Measurements from ENCODE around the gene SFTPA1.
"Not testable (repeated sequence)": the region's sequence is repeated elsewhere in the genome, so short reads cannot be mapped to it uniquely, and the experiment has no call there.

SFTPA1 gene

GRCh38 chr10:79610601-79611191, at the start of gene SFTPA1:
Gene SFTPA1 (plus strand): TSS chr10:79610939. CDS start chr10:79611826, 887 bp downstream.
- no peak for DNase-seq

DNA sequence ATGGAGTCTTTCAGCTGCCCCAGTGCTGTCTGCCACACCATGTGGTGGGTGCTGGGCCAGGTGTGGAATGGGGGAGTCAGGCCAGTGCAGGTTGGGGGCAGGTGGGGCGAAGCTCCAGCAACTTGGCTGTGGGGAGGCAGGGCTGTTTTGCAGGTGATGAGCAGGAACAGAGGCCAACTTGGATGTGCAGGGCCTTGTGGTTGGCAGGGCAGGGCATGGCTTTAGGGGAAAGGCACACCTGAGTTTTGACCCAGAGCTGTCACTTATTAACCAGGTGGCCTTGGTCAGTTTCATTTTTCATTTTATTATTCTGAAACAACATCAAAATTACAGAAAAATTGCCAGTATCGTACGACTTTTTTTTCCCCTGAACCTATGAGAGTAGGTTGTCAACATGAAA, 49.5 kb upstream of the SFTPA1 start:
- DNase-seq, result no peak

GRCh38 chr10:79562135-79562756, 48.5 kb upstream of the SFTPA1 start:
- DNase-seq, result peak; percentile 19

DNA sequence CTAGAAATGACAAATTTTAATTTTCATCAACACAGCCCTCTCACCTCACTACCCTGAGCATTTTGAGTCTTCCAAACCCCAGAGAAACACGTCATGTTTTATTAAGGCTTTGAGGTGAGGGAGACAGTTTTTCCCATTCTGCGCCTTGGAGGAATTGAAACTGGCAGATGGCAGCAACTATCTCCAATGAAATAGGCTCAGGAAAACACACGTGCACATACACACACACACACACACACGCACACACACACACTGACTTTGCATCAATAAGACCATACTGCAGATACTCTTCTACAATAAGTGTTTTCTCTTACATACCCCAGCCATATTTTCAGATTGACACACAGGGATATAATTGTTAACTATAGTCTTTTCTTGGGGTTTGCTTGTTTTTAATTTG, 47.3 kb upstream of the SFTPA1 start:
- no peak for DNase-seq

- not testable (repeated sequence) for DNase-seq
Measured at GRCh38 chr10:79570624-79571023, 40.1 kb upstream of the SFTPA1 start.

DNA sequence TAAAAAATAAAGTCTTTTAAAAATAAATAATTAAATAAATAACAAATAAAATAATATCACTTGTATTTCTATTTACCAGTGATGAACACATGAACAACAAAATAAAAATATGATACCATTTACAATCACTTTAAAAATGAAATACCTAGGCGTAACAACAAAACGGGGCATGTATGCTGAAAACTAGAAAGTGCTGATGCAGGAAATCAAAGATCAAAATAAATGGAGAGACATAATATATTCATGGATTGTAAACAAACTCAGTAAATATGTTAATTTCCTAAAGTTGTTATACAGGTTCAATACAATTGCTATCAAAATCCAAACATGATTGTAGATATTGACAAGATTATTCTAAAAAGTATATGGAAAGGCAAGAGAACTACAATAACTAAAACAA, 31.4 kb upstream of the SFTPA1 start:
- no peak for DNase-seq

DNA sequence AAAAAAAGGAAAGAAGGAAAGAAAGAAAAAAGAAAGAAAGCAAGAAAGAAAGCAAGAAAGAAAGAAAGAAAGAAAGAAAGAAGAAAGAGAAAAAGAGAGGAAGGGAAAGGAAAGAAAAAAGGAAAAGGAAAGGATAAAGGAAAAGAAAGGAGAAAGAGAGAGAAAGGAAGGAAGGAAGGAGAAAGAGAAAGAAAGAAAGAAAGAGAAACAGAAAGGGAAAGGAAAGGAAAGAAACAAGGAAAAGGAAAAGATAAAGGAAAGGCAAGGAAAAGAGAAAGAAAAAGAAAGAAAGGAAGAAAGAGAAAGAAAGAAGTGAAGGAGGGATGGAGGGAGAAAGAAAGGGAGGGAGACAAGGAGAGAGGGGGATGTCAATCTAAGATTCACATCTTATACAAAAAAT, 29.7 kb upstream of the SFTPA1 start:
- no peak for DNase-seq

DNA sequence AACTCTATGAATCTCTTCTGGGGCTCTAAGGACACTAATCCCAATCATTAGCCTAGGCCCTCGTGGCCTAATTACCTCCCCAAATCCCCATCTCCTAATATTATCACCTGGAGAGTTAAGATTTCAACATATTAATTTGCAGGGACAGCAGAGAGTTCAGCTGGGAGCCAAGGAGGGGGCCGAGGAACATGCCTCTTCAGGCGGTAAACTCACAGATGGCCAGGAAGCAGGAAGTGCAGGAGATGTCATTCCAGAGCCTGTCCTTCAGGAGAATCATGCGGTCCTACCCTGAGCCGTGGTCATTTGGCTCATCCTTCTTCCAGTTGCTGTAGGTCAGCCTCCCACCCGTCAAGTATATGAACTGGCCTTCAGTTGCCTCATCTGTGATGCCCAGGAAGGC, 28.6 kb upstream of the SFTPA1 start:
- no peak for DNase-seq

DNA sequence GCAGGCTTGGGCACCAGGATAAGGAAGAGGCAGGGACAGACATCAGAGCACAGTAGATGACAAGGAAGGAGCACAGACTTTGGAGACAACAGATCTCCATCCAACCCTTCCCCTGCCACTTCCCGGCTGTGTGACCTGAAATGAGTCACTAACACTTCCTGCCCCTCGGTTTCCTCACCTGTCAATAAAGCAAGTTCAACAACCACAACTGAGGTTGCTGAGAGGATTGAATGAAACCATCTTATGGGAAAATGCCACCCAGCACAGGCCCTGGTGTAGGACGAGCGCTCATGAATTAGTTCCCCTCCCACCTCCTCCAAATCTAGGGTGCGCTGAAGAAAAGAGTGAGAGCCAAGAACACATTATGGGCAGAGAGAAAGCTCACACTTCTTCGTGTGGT, 27.8 kb upstream of the SFTPA1 start:
- not testable (repeated sequence) for DNase-seq

GRCh38 chr10:79583488-79584024, 27.2 kb upstream of the SFTPA1 start:
- no peak for DNase-seq

DNA sequence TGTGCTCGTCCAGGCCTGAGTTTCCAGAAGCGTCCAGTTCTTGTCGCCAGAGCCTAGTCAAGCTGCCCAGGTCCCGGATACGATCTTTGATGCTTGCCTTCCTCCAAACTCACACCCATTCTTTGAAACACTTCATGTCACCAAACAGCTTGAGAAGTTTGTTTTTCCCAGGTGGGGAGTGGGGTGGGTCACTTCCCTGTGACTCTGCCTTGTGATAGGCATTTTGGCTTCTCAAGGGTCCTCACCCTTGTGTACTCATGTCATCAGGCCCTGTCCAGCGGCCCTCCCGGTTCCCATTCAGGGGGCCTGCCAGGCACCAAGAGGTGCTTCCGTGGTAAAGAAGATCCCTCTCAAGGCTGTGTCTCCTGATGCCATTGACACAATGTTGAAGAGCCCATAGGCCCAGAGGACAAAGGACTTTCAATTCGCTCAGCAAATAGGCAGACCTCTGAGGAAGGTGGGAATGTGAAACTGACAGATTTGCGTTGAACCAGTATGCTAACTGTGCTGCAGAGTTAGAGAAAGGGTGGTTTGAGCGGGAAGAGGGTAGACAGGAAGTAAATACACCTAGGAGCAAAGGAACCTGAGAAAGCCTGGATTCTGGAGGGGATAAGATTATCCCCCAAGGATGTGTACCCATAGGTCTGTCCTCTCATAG, 24.7 kb upstream of the SFTPA1 start:
- DNase-seq, result no peak

DNA sequence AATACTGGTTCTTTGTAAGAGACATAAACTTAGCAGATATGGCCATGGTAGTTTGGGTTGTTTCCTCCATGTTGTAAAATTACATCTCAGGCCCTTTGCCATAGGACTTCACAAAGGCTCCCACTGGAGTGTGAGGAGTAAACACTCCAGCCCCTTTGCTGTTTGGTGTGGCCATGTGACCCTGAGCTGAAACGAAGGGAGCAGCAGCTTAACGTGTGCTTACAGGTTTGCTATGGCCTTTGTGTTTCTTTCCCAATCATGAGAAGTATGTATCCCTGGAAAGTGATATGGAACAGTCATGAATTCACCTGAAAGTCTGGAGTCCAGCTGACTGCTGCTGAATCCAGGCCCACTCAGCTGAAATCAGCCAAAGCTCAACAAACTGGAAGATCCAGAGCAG, 23.8 kb upstream of the SFTPA1 start:
- DNase-seq, result no peak

DNA sequence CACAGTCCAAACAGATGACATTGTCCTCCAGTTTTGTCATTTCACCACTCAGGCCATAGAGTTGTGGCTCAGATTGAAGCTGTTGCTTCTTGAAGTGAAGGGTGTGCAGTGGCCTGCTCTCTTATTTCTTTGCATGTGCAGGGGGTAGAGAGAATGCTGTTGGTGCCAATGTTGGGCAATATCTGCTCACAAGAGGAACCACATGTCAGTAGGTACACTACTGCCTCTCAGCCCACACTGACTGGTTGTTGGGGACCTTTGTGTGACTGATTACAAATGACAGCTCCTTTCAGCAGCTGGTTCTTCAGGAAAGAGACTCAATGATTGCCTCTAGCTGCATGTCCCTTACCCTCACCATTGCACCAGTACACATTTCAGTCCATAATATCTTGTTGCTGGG, 21.9 kb upstream of the SFTPA1 start:
- DNase-seq, result no peak

DNA sequence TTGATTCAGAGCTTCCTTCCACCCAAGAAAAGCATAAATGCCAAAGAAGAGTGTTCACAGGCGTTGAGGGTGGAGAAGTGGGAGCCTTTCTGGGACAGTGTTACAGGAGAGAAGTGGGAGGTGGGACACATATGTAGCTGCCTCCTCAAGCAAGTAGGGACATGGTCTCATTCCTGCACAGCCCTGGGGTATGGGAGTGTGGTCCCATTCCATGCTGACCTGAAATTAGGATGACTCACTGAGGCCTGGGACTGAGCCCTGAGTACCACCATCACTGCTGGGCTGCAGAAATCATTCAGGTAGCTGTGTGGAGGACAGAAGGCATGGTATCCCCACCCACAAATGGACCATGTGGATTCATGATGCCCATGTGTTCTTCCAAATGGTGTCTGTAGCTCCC, 17.4 kb upstream of the SFTPA1 start:
- no peak for DNase-seq

DNA sequence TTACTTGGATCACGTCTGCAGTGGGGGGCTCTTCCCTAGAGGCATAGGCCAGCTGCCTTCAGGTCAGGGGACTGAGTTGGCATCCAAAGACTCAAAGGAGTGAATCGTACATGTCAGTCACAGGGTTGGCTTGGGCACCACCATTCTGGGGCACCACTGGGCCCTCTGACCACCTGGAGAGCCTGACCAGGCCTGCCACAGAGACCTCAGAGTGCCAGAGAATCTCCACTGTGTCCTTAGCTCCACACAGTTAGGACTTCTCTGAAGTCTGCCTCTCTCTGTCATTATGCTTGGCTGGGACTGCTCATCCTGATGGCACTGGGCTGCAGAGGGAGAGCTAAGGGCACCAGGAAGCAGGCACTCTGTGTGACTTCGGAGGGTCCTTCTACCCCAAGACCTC, 16.2 kb upstream of the SFTPA1 start:
- not testable (repeated sequence) for DNase-seq

DNA sequence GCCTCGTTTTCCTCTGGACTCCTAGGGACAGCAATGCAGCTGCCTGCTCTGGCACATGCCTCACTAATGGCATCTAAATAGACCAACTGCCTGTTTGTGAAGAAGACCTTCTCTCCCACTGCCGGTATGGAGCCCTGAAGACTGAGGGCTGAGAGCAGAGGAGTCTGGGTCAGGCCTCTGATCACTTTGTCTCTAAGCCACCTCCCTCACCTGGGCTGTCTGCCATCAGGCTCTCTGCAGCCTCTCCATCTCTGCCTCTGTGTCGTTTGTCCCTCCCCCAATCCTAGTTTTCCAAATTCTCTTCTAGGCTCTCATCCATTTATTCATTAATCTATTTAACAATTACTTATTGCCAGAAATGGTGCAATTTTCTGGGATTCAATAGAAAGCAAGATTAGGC, 15.2 kb upstream of the SFTPA1 start:
- DNase-seq, result no peak

DNA sequence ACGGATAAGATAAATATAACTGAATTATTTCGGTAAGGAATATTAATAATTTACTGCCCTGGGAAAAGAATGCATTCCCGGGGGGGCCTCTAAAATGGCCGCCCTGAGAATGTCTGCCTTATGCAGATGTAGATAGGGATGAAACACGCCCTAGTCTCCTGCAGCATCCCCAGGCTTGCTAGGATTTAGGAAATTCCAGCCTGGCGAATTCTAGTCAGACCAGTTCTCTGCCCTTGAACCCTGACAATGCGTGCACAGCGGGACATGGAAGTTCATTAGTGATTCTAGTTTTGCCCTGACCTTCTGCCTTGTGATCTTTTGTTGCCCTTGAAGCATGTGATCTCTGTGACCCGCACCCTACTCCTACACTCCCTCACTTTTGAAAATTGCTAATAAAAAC, 11.1 kb upstream of the SFTPA1 start:
- not testable (repeated sequence) for DNase-seq

DNA sequence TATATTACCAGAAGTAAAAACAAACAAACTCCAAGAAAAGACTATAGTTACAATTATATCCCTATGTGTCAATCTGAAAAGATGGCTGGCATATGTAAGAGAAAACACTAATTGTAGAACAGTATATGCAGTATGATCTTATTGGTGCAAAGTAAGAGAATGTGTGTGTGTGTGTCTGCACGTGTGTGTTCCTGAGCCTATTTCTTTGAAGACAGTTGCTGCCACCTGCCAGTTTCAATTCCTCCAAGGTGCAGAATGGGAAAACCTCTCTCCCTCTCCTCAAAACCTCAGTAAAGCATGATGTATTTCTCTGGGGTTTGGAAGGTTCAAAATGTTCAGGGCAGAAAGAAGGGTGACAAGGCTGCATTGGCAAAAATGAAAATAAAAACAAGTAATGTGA, 8.8 kb upstream of the SFTPA1 start:
- no peak for DNase-seq

- no peak for DNase-seq
Measured at GRCh38 chr10:79602953-79603352, 7.8 kb upstream of the SFTPA1 start.

DNA sequence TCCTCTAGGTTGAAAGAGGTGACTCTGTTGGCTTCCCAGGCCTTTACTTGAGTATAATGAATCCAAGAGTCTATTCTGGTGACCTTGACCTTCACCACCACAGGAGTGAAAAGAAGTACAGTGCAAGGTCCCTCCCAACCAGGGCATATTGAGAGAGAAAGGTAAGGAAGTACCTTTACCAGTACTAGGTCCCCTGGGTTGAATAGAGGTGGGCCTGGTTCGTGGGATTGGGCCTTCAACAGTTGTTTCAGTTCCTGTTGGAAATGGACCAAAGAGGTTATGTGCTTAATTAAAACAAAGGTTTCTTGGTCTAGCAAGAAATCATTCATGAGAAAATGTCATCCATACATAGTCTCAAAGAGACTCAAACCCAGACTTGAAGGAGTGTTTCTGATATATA, 6.4 kb upstream of the SFTPA1 start:
- no peak for DNase-seq

DNA sequence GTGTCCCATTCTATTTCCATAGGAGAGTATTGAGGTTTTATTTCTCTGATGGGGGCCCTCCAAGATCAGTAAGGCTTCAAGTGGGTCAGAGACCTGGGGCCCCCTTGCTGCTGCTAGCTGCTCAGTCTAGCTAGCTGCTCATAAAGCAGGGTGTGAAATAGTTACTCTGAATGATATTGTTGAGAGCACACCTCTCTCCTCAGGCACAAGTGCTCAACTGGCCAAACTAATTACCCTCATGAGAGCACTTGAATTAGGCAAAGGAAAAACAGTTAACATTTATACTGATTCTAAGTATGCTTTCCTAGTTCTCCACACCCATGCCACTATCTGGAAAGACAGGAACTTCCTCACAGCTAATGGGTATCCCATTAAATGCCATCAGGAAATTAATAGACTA, 5.4 kb upstream of the SFTPA1 start:
- no peak for DNase-seq

DNA sequence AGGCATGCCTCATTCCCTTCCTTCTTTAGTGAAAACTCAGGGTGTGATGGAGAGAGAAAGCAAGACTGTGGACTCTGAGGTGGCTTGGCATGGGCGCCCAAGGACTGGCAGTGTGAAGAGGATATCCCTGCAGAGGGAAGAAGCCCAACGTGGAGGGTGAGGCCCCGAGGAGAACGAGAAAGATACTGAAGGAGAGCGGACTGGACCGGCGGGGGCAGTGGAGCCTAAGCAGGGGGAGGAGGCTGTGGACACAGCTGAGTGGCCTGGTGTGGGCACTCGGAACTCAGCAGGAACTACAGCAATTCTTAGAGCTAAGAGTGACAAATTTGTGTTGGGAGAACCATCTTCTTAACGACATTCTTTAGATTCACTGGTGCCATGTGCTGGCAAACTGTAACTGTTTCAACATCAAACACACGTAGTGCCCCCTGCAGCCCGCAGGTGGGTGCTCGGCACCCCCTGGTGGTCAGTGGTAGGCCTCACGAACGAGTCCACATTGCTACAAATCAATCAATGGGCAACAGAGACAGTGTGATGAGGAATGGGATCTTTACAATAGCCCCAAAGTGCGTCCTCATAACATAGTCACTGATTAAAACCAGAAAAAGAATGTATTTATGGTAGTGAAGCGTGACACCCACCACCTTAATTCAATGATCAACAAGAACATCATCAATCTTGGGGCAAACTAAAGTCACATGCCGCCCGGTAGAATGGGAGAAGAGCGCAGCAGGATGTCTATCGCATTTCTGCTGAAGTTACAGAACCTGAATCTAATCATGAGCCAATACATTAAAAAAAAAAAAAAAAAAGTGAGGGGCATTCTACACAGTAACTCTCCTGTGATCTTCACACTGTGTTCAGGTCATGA, 2.0 kb upstream of the SFTPA1 start:
- DNase-seq, result no peak
